Measurements from ENCODE around the gene MSRB1.

GRCh38 chr16:1903845-1904840 is 38.9 kb downstream of the MSRB1 start:
- TF ChIP-seq CTCF (IDR thresholded peaks at IDR 0.05) (no peak), POLR2A (IDR thresholded peaks at IDR 0.05) (no peak)

Data from sigmoid colon (tissue), 3 donors.